K562 (cell line): ENCODE results near the gene MRPS31. TPM values are rescaled to one million over a fixed set of nuclear protein-coding genes. Genes with fewer than 3 reads are reported as not detected.
A peak's percentile ranks its signal among the peaks of the same experiment; 100 is the strongest.

Source experiments
- GABPA ChIP-seq: fragments of 200-800 bp; sonication (Bioruptor generic); conservative IDR thresholded peaks from 2 replicates; pipeline ENCODE4 v1.6.1; 2016; ENCODE audit warnings: low read depth, missing genetic modification characterization, missing compliant biosample characterization
- GATAD2B ChIP-seq: fragments of 450-650 bp; IDR thresholded peaks from 2 replicates; pipeline ENCODE4 v1.6.1; 2017; ENCODE audit warnings: mild to moderate bottlenecking, borderline replicate concordance
- HDAC3 ChIP-seq: fragments of 450-650 bp; IDR thresholded peaks from 2 replicates; pipeline ENCODE4 v1.6.1; 2018; ENCODE audit warnings: borderline replicate concordance, mild to moderate bottlenecking, moderate library complexity; ENCODE audit not compliant: partially characterized antibody
- HDAC8 ChIP-seq: fragments of 450-650 bp; IDR thresholded peaks from 2 replicates; pipeline ENCODE4 v1.6.1; 2016; ENCODE audit warnings: mild to moderate bottlenecking, missing genetic modification characterization, moderate library complexity, missing compliant biosample characterization
- KDM4B ChIP-seq, 2 experiments: fragments of 450-650 bp in 1 of 2; sonication (generic) in 1 of 2; IDR thresholded peaks; 2 replicates each; pipeline ENCODE4 v1.6.1; 2016 to 2017; ENCODE audit warnings: borderline replicate concordance in 2 of 2, antibody characterized with exemption in 1 of 2, low read depth in 1 of 2, mild to moderate bottlenecking in 1 of 2
- KHSRP ChIP-seq: fragments of 450-650 bp; IDR thresholded peaks from 2 replicates; pipeline ENCODE4 v1.6.1; 2017
- MCM3 ChIP-seq: fragments of 450-650 bp; IDR thresholded peaks from 2 replicates; pipeline ENCODE4 v1.6.1; 2016
- NBN ChIP-seq: fragments of 450-650 bp; IDR thresholded peaks from 2 replicates; pipeline ENCODE4 v1.6.1; 2016; ENCODE audit warnings: low read depth, mild to moderate bottlenecking
- NONO ChIP-seq, 2 experiments: fragments of 200-400 bp in 1 of 2; fragments of 450-650 bp in 1 of 2; formaldehyde crosslinking in 1 of 2; IDR thresholded peaks; 2 replicates each; pipeline ENCODE4 v1.6.1; 2017; ENCODE audit warnings: low read depth in 2 of 2, mild to moderate bottlenecking in 2 of 2, moderate library complexity in 2 of 2, low read length in 1 of 2
- NR1H2 ChIP-seq: sonication (generic); formaldehyde crosslinking; IDR thresholded peaks from 2 replicates; pipeline ENCODE4 v1.4.0; 2020; ENCODE audit warnings: mild to moderate bottlenecking, missing genetic modification reagents
- PHF20 ChIP-seq: fragments of 450-650 bp; IDR thresholded peaks from 2 replicates; pipeline ENCODE4 v1.6.1; 2018; ENCODE audit not compliant: partially characterized antibody
- PHTF2 ChIP-seq: fragments of 250-450 bp; sonication (Bioruptor Pico); IDR thresholded peaks from 2 replicates; pipeline ENCODE4 v1.5.0; 2021; ENCODE audit warnings: mild to moderate bottlenecking
- SLC30A9 ChIP-seq: fragments of 250-450 bp; sonication (Bioruptor Pico); IDR thresholded peaks from 2 replicates; pipeline ENCODE4 v1.8.0; 2022; ENCODE audit warnings: mild to moderate bottlenecking, moderate library complexity
- SMAD4 ChIP-seq: fragments of 250-450 bp; sonication (Bioruptor Pico); conservative IDR thresholded peaks from 2 replicates; pipeline ENCODE4 v1.8.0; 2021; ENCODE audit warnings: inconsistent platforms, mild to moderate bottlenecking, moderate library complexity
- SMARCA4 ChIP-seq: fragments of 450-650 bp; IDR thresholded peaks from 2 replicates; pipeline ENCODE4 v1.6.1; 2016
- TEAD4 ChIP-seq, 2 experiments: sonication (generic) in 1 of 2; formaldehyde crosslinking in 1 of 2; IDR thresholded peaks; 2 replicates each; pipeline versions ENCODE4 v1.6.1 to v1.8.0; 2012 to 2022; ENCODE audit warnings: borderline replicate concordance in 1 of 2, inconsistent platforms in 1 of 2, low read length in 1 of 2, mild to moderate bottlenecking in 1 of 2, missing genetic modification reagents in 1 of 2
- U2AF2 ChIP-seq: fragments of 200-400 bp; formaldehyde crosslinking; optimal IDR thresholded peaks from 2 replicates; pipeline ENCODE3; 2017; ENCODE audit warnings: low read depth, mild to moderate bottlenecking, low read length
- YBX1 ChIP-seq: fragments of 450-650 bp; IDR thresholded peaks from 2 replicates; pipeline ENCODE4 v1.7.1; 2016; ENCODE audit warnings: mild to moderate bottlenecking
- polyA plus RNA-seq, 8 experiments: library from polyadenylated mRNA; depleted of rRNA in 4 of 8; stranded (reverse) in 5 of 8; unstranded in 3 of 8; fragments of >200 nt; fragmentation: Nextera tagmentation in 2 of 8; fragmentation: Illumina TruSeq in 1 of 8; extraction: Ambion mirVana in 2 of 8; extraction: Trizol in 1 of 8; gene quantifications; 2 replicates each; pipeline versions ENCODE4 v1.2.1 to v1.2.3, GENCODE V29; 2011 to 2014; ENCODE audit warnings: inconsistent platforms in 1 of 8, missing spikeins in 1 of 8
- total RNA-seq, 7 experiments: library from RNA; depleted of rRNA in 6 of 7; stranded (reverse); fragments of >200 nt in 6 of 7; fragmentation: Illumina TruSeq in 2 of 7; extraction: Trizol in 2 of 7; gene quantifications; 2 replicates each; pipeline versions ENCODE4 v1.2.1 to v1.2.3, GENCODE V29; 2011 to 2021; ENCODE audit warnings: low replicate concordance in 1 of 7
- TF ChIP-seq, protein P1 (sequence below): fragments of 250-450 bp; sonication (Bioruptor Pico); IDR thresholded peaks from 2 replicates; pipeline ENCODE4 v1.8.0; 2021; ENCODE audit warnings: borderline replicate concordance, mild to moderate bottlenecking, moderate library complexity; ENCODE audit not compliant: poor library complexity, severe bottlenecking
- TF ChIP-seq, protein P2 (sequence below): sonication (generic); formaldehyde crosslinking; IDR thresholded peaks from 2 replicates; pipeline ENCODE4 v1.8.0; 2022; ENCODE audit warnings: missing genetic modification reagents, mild to moderate bottlenecking, borderline replicate concordance
- TF ChIP-seq, protein P3 (sequence below): fragments of 200-800 bp; sonication (Bioruptor generic); IDR thresholded peaks from 2 replicates; pipeline ENCODE4 v1.6.1; 2016; ENCODE audit warnings: missing genetic modification characterization, missing compliant biosample characterization
- TF ChIP-seq, protein P4 (sequence below): fragments of 450-650 bp; IDR thresholded peaks from 2 replicates; pipeline ENCODE4 v1.6.1; 2016; ENCODE audit warnings: low read depth, mild to moderate bottlenecking, moderate library complexity

MRPS31 gene
- total and polyA plus RNA-seq, 9 of the 15 experiments (the other 6 are each of a cell fraction or from before 2014, with no cell fraction given): 20.3 to 57.8 (median 37.1) TPM

DNA sequence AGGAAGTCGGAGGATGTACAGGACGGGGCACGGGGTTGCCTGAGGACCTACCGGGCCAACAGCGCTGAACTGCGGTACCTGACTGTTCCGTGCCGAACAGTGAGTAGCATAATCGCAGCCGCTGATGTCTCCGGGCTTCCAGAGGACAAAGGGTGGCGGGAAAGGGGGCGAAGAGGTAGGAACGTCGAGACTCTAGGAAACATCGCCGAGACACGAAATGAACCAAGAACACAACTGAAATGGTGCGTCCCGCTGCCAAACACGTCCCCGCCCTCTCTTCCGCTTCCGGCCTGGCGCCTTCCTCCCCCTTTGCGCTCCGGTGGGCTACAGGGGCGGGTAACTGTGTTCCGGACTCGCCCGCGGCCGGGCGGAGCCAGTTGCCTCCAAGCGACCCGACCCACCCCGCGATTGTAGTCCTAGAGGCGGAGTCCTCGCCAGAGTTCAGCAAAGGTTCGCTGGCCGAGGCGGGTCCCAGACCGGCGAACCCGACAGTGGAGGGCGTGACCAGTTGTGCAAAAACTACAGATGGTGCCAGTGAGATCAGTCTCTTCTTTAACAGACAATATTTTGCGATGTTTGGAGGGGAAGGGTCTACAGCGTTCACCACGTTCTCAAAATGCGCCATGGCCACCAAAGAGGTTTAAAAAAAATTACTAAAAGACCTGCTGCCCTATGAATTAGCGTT, at the start of gene MRPS31 (continued):
- TF ChIP-seq, protein P1, sequence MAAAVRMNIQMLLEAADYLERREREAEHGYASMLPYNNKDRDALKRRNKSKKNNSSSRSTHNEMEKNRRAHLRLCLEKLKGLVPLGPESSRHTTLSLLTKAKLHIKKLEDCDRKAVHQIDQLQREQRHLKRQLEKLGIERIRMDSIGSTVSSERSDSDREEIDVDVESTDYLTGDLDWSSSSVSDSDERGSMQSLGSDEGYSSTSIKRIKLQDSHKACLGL (CRISPR knock-in tag): no peak
- TF ChIP-seq, protein P2, sequence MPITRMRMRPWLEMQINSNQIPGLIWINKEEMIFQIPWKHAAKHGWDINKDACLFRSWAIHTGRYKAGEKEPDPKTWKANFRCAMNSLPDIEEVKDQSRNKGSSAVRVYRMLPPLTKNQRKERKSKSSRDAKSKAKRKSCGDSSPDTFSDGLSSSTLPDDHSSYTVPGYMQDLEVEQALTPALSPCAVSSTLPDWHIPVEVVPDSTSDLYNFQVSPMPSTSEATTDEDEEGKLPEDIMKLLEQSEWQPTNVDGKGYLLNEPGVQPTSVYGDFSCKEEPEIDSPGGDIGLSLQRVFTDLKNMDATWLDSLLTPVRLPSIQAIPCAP (CRISPR knock-in tag): no peak
- 0 out of 2 replicates have a peak, but pooled peaks have one; percentile 23 for TF ChIP-seq GATAD2B
- 0 out of 4 replicates have a peak, but pooled peaks of 1 of the 2 experiments have one; percentile 43 for TF ChIP-seq NONO (IDR thresholded peaks at IDR 0.05; ENCODE audit: low read depth in 2 of 2, low read length in 1 of 2)
- TF ChIP-seq, protein P3, sequence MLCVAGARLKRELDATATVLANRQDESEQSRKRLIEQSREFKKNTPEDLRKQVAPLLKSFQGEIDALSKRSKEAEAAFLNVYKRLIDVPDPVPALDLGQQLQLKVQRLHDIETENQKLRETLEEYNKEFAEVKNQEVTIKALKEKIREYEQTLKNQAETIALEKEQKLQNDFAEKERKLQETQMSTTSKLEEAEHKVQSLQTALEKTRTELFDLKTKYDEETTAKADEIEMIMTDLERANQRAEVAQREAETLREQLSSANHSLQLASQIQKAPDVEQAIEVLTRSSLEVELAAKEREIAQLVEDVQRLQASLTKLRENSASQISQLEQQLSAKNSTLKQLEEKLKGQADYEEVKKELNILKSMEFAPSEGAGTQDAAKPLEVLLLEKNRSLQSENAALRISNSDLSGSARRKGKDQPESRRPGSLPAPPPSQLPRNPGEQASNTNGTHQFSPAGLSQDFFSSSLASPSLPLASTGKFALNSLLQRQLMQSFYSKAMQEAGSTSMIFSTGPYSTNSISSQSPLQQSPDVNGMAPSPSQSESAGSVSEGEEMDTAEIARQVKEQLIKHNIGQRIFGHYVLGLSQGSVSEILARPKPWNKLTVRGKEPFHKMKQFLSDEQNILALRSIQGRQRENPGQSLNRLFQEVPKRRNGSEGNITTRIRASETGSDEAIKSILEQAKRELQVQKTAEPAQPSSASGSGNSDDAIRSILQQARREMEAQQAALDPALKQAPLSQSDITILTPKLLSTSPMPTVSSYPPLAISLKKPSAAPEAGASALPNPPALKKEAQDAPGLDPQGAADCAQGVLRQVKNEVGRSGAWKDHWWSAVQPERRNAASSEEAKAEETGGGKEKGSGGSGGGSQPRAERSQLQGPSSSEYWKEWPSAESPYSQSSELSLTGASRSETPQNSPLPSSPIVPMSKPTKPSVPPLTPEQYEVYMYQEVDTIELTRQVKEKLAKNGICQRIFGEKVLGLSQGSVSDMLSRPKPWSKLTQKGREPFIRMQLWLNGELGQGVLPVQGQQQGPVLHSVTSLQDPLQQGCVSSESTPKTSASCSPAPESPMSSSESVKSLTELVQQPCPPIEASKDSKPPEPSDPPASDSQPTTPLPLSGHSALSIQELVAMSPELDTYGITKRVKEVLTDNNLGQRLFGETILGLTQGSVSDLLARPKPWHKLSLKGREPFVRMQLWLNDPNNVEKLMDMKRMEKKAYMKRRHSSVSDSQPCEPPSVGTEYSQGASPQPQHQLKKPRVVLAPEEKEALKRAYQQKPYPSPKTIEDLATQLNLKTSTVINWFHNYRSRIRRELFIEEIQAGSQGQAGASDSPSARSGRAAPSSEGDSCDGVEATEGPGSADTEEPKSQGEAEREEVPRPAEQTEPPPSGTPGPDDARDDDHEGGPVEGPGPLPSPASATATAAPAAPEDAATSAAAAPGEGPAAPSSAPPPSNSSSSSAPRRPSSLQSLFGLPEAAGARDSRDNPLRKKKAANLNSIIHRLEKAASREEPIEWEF (CRISPR knock-in tag): no peak
- TF ChIP-seq SMAD4 (CRISPR knock-in tag): peak; percentile 69
- peak; percentile 71; the same call in 1 of the 2 replicates for TF ChIP-seq NBN
- TF ChIP-seq HDAC8: no peak
- TF ChIP-seq SLC30A9 (CRISPR knock-in tag): no peak
- TF ChIP-seq NR1H2 (CRISPR knock-in tag): no peak
- no peak for TF ChIP-seq PHTF2 (CRISPR knock-in tag)
- no peak for TF ChIP-seq TEAD4 (IDR thresholded peaks at IDR 0.05; ENCODE audit: low read length)
- no peak for TF ChIP-seq TEAD4 (CRISPR knock-in tag; IDR thresholded peaks at IDR 0.05; ENCODE audit: borderline replicate concordance)
- TF ChIP-seq MCM3: no peak
- TF ChIP-seq YBX1: no peak
- peak in 1 of 2 experiments; percentile 99; a peak in 2 of 4 replicates for TF ChIP-seq KDM4B (IDR thresholded peaks at IDR 0.05; ENCODE audit: borderline replicate concordance in 2 of 2, low read depth in 1 of 2)
- no peak for TF ChIP-seq HDAC3
- peak; percentile 100 for TF ChIP-seq GABPA (tag)
- no peak for TF ChIP-seq KHSRP
- peak; percentile 97 for TF ChIP-seq PHF20
- no peak for TF ChIP-seq SMARCA4
- TF ChIP-seq U2AF2: no peak
- TF ChIP-seq, protein P4, sequence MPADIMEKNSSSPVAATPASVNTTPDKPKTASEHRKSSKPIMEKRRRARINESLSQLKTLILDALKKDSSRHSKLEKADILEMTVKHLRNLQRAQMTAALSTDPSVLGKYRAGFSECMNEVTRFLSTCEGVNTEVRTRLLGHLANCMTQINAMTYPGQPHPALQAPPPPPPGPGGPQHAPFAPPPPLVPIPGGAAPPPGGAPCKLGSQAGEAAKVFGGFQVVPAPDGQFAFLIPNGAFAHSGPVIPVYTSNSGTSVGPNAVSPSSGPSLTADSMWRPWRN: no peak
